GM10248 (cell line): Measurements from ENCODE around the gene LRRC45.

Source experiments
- CTCF ChIA-PET: fragments of 300-600 bp; sonication (Branson Sonifier 250); formaldehyde crosslinking; extraction: SDS; loops from one replicate; lab custom pipeline; 2021; ENCODE audit warnings: antibody characterized with exemption; lab: Yijun Ruan, JAX
- POLR2A ChIA-PET: fragments of 350-650 bp; sonication (Branson Sonifier 250); formaldehyde crosslinking; extraction: SDS; loops from one replicate; lab custom pipeline; 2020; ENCODE audit warnings: antibody characterized with exemption; lab: Yijun Ruan, JAX
- DNase-seq: peaks from one replicate; pipeline ENCODE4 v3.0.0; 2012; ENCODE audit errors: extremely low spot score
- CTCF ChIP-seq: IDR thresholded peaks from 2 replicates; pipeline ENCODE4 v1.5.1; 2012; ENCODE audit warnings: mild to moderate bottlenecking, low read depth; ENCODE audit errors: extremely low read depth, missing control alignments, control extremely low read depth

The LRRC45 gene

GRCh38 chr17:82031885-82032627 is 9.0 kb downstream of the LRRC45 start:
- peak; percentile 67 for DNase-seq
- ChIA-PET CTCF (interaction anchor here (1.1 to 4.4 kb wide), 4 partner anchors 9 to 122 kb away, joined by 3 to 87 read pairs (median 12); partner anchors contain the start of gene LRRC45), POLR2A (no interaction called here)
- no peak for TF ChIP-seq CTCF

- ChIA-PET CTCF (interaction anchor here (1.1 to 1.6 kb wide), 2 partner anchors 10 to 121 kb away, joined by 3 to 4 read pairs; partner anchors contain the start of gene LRRC45), POLR2A (no interaction called here)
- TF ChIP-seq CTCF, result no peak
Observed at GRCh38 chr17:82033359-82034085, 10.4 kb downstream of the LRRC45 start.

DNA sequence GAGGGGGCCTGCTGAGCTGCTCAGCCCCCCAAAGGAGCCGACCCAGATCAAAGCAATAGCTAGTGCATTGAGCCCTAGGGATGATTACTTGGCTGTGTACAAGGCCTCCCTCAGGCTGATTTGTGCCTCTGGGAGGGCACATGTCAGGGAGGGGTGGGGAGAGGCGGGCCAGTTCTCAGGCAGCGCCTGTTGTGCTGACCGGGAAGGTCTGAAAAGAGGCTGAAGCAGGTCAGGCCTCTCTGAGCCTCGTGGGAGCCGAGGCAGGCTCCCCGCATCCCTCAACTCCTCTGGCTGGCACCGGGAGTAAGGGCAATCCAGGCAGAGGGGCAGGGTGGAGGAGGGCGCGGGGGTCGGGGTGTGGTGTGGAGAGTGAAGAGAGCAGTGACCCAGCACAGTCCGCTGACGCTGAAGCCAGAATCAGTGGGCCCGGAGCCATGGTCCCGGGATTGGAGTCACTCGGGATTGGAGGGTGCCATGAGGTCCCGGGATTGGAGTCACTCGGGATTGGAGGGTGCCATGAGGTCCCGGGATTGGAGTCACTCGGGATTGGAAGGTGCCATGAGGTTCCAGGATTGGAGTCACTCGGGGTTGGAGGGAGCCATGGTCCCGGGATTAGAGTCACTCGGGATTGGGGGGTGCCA is 11.4 kb downstream of the LRRC45 start:
- no peak for TF ChIP-seq CTCF
- POLR2A ChIA-PET, result no interaction called here
- CTCF ChIA-PET, result interaction anchor here (0.9 to 3.0 kb wide), 4 partner anchors 13 to 120 kb away, joined by 3 to 16 read pairs (median 6); partner anchors contain the start of genes CENPX and LRRC45
- DNase-seq, result no peak

More at GRCh38 chr17:82033359-82034085, 10.4 kb downstream of the LRRC45 start:
- DNase-seq, result no peak

DNA sequence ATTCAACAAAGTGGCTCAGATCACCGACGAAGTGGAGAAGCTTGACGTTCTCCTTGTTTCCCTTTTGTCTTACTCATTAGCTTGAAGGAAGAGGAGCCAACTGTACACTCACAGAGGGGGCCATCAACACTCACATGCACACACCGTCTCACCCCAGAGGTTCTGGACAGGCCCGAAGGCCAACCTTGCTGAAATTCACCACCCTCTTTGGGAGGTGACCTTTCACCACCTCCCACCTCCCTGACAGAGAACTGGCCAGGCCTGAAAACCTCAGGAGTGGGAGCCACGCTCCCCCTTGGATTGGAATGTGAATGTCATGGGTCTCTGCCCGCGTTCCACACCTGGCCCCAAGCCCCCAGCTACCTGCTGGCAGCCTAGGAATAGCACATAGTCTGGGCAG is 12.4 kb downstream of the LRRC45 start:
- CTCF ChIA-PET, result interaction anchor here (0.9 to 3.0 kb wide), 7 partner anchors 12 to 119 kb away, joined by 3 to 16 read pairs (median 4); partner anchors contain the start of genes CENPX and LRRC45
- POLR2A ChIA-PET, result no interaction called here
- DNase-seq, result no peak
- no peak for TF ChIP-seq CTCF

DNA sequence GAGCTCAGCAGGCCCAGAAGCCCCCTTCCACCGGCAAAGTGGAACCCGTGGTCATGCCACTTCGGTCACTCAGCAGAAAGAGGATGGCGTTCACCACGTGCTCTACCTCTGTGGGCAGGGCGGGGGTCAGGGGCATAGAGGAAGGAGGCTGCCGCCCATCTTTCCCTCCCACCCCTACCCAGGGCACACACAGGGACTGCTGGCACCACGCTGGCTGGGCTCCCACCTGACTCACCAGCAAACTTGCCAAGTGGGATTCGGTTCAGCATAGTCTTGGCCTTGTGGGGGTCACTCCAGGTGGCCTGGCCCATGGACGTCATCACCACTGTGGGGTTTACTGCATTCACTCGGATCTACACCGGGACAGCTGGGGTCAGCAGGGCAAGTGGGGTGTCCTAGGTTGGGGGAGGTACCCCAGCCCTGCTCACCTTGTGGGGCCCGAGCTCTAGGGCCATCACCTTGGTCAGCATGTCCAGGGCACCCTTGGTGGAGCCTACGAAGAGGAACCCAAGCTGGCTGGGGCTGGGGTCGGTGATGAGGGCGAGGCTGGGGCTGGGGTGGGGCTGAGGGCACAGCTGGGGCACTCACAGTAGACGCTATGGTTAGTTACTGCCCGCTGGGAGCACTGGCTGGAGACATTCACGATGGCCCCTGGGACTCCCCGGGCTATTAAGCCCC is 13.0 kb downstream of the LRRC45 start:
- TF ChIP-seq CTCF, result no peak
- no peak for DNase-seq
- POLR2A ChIA-PET, result no interaction called here
- CTCF ChIA-PET, result interaction anchor here (0.6 to 3.0 kb wide), 8 partner anchors 12 to 78 kb away, joined by 3 to 16 read pairs (median 4); partner anchors contain the start of genes CENPX and LRRC45
